ENCODE results near the gene CATSPER1. TPM values are rescaled to one million over a fixed set of nuclear protein-coding genes. Genes with fewer than 3 reads are reported as not detected.

Gene CATSPER1
- total RNA-seq, 2 experiments from 2014 or later = not detected

DNA sequence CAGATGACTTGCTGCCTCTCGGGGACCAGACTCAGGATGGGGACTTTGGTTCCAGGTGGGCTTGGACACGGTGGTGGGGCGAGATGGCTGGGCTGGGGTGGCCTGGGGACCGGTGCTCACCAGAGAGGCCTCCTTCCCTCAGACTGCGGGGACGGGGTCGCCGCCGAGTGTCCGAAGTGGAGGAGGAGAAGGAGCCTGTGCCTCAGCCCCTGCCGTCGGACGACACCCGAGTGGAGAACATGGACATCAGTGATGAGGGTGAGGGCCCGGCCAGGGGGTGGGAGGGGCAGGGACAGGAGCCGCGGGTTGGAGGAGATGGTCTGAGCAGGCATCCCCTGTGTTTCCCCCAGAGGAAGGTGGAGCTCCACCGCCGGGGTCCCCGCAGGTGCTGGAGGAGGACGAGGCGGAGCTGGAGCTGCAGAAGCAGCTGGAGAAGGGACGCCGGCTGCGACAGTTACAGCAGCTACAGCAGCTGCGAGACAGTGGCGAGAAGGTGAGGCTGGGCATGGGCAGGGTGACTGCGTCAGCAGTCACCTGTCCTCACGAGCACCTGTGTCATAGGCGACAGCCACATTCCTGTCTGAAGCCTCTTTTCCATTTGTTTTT is 58.8 kb downstream of the CATSPER1 start:
- H3K9me3 Mint-ChIP-seq (ENCODE audit: low read depth) = no peaks in the 10 kb centered on the region
- intact Hi-C loops (cut with DNase I, micrococcal nuclease) = no loop called here
- POLR2A ChIA-PET = no interaction called here
- peaks cover 51% of the 10 kb centered on the region for H3K36me3 Mint-ChIP-seq (ENCODE audit: low read depth)
- no peak overlapping the region for H3K27ac Mint-ChIP-seq
- ATAC-seq (no peak), DNase-seq (no peak)
- no peaks in the 10 kb centered on the region for H3K27me3 Mint-ChIP-seq
- peaks cover 17% of the 10 kb centered on the region for H3K4me1 Mint-ChIP-seq
- H3K4me3 Mint-ChIP-seq = no peak overlapping the region
- CTCF ChIA-PET = no interaction called here

Other genes starting within 250 kb of the CATSPER1 start
- gene AP5B1, start 245.5 kb downstream of the CATSPER1 start, total RNA-seq = 10 to 100 TPM; 11.7 to 14.4 TPM
- gene OVOL1, start 239.4 kb downstream of the CATSPER1 start, total RNA-seq = under 1 TPM; 0.09 to 0.19 TPM
- gene SNX32, start 192.5 kb downstream of the CATSPER1 start, total RNA-seq = 1 to 10 TPM; 2.9 to 3.0 TPM
- gene CFL1, start 168.3 kb downstream of the CATSPER1 start, total RNA-seq = 1,000 to 10,000 TPM in 1 of 2 experiments, 100 to 1,000 TPM in 1; 888 to 1,074 TPM
- 10 to 100 TPM; 59.2 to 67.8 TPM for gene MUS81, start 166.0 kb downstream of the CATSPER1 start, total RNA-seq
- 10 to 100 TPM; 20.2 to 23.4 TPM for gene EFEMP2, start 153.7 kb downstream of the CATSPER1 start, total RNA-seq
- gene CTSW, start 146.6 kb downstream of the CATSPER1 start, total RNA-seq = 1 to 10 TPM; 1.7 TPM
- 100 to 1,000 TPM in 1 of 2 experiments, 10 to 100 TPM in 1; 95.4 to 121 TPM for gene FIBP, start 138.0 kb downstream of the CATSPER1 start, total RNA-seq
- gene CCDC85B, start 135.8 kb downstream of the CATSPER1 start, total RNA-seq = 10 to 100 TPM; 25.5 to 45.0 TPM
- gene FOSL1, start 126.1 kb downstream of the CATSPER1 start, total RNA-seq = 10 to 100 TPM; 11.1 to 11.3 TPM
- 10 to 100 TPM; 21.4 to 22.9 TPM for gene C11orf68, start 107.4 kb downstream of the CATSPER1 start, total RNA-seq
- 100 to 1,000 TPM; 111 to 158 TPM for gene DRAP1, start 107.1 kb downstream of the CATSPER1 start, total RNA-seq
- not detected for gene TSGA10IP, start 81.0 kb downstream of the CATSPER1 start, total RNA-seq
- 10 to 100 TPM; 54.7 to 84.5 TPM for gene SART1, start 64.7 kb downstream of the CATSPER1 start, total RNA-seq
- gene EIF1AD, start 24.3 kb downstream of the CATSPER1 start, total RNA-seq = 10 to 100 TPM; 45.1 to 52.2 TPM
- gene BANF1, start 24.0 kb downstream of the CATSPER1 start, total RNA-seq = 100 to 1,000 TPM; 233 to 293 TPM
- not detected for gene CST6, start 14.5 kb downstream of the CATSPER1 start, total RNA-seq
- under 1 TPM; 0.51 to 0.69 TPM for gene GAL3ST3, start 22.7 kb upstream of the CATSPER1 start, total RNA-seq
- gene SF3B2, start 25.9 kb upstream of the CATSPER1 start, total RNA-seq = 100 to 1,000 TPM; 265 to 270 TPM
- 10 to 100 TPM; 76.6 to 90.7 TPM for gene PACS1, start 43.8 kb upstream of the CATSPER1 start, total RNA-seq
- 10 to 100 TPM; 28.2 to 29.4 TPM for gene KLC2, start 231.2 kb upstream of the CATSPER1 start, total RNA-seq
- 100 to 1,000 TPM; 114 to 147 TPM for gene RAB1B, start 242.2 kb upstream of the CATSPER1 start, total RNA-seq

All from activated CD4-positive, alpha-beta T cell treated with anti-CD3 and anti-CD28 coated beads for 36 hours (primary cell).